Stimulated activated CD4-positive, alpha-beta T cell treated with anti-CD3 and anti-CD28 coated beads, TNF-alpha, amount 100 ng/mL, for 4 hours (primary cell): ENCODE data around the gene SYPL1.

Experiments
- DNase-seq, 3 experiments: peaks; one replicate each; pipeline ENCODE4 v3.0.0-alpha.2; 2020; ENCODE audit warnings: low read depth in 3 of 3

The SYPL1 gene

DNA sequence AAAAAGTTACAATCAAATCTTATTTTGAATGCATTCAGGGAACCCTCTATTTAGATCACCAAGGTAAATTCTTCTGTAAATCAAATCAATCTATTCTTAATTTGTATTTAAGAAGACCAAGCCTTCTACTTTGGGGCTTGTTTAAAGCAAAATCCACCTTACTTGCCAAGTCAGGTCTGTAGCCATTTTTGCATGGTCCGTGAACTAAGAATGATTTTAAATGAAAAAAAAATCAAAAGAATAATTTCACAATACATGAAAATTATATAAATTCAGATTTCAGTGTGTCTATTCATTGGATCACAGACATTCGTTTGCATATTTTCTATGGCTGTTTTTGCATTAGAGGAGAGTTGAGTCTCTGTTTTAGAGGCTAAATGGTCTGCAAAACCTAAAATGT, 59.4 kb downstream of the SYPL1 start:
- DNase-seq = no peak

DNA sequence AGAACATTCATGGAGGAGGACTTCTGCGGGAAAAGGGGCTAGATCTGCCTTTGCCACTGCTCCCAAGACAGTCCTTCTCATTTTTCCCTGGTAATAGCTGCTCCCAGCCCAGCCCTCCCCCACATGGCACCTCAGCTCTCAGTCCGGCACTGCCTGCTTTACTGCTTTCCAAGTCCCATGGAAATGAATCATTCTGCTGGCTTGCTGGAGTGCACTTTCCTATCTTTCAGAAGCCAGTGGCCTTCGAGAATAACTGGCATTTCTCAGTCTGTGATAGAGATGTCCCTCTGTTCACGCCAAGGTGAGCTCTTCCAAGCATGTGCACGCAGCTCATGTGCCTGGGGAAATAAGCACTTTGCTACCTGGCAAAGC, 61.4 kb downstream of the SYPL1 start:
- no peak for DNase-seq

DNA sequence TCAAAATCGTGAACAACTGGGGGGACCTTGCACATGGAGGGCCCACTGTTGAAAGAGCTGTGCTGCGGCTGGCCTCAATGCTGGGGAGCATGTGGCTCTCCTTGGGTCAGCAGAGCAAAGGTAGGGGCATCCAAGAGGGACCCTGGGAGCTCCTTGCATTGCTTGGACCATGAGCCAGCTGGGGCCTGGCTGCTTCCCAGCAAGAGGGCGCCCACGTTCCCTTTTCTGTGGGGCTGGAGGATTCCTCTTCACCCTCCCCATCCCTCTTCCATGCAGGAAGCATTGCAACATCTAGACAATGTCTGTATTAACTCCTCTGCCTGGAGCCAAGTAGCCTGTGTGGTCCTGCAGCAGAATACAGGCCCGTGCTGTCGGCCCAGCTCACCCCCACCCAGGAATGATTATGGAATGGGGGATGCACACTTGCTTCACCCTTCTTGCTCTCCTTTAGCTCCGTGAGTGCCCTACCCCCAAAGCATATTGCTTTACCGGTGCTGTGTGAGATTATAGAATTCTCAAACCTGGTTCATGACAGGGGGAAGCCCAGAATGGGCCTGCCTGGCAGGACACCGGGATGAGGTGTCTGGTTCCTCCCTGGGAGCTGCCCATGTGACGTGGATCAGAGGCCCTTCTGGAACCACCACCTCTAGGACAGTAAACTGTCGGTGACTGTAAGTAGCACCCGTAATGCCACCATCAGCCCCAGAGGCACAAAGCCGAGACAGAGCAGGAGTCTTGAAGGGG, 61.9 kb downstream of the SYPL1 start:
- DNase-seq = no peak

DNA sequence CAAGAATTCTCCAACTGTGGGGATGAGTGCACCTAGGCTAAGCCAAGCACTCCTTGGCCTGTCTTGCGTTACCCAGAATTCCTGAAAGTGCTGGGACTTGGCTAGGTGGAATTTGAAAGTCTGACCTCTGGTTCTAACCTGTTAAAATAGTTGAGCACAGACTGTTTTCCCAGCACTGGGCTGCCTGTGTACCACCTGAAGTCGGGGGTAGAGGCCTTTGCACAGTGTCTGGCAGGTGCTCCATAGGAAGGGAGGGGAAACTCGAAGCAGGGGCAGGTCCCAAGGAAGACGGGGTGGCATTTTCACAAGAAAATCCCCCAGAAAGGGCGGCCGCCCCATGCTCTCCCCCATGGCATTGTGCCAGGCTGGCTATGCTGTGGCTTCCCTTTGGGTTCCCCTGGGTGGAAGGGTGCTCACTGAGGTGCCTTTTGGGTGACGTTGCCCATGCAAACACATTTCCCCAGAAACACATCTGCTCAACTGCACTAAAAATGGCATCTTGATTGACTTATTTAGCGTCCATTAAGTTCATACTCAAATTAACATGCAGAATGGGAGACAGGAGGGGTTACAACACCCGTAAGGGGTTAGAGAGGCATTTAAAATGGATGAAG, 62.9 kb downstream of the SYPL1 start:
- no peak for DNase-seq

DNA sequence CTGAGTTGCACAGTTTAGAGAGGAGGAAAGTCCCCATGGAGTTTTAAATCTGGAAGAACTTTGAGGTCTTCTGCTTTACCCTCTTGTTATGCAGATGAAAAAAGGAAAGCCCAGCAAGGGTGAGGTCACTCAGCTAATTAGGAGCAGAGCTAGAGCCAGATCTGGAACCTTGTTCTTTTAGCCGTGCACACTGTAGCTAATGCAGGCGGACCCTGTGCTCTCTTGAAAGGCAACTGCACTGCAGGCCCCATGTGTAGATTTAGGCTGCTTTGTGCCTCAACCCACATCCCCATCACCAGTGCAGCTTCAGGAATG, 63.4 kb downstream of the SYPL1 start:
- DNase-seq = no peak

DNA sequence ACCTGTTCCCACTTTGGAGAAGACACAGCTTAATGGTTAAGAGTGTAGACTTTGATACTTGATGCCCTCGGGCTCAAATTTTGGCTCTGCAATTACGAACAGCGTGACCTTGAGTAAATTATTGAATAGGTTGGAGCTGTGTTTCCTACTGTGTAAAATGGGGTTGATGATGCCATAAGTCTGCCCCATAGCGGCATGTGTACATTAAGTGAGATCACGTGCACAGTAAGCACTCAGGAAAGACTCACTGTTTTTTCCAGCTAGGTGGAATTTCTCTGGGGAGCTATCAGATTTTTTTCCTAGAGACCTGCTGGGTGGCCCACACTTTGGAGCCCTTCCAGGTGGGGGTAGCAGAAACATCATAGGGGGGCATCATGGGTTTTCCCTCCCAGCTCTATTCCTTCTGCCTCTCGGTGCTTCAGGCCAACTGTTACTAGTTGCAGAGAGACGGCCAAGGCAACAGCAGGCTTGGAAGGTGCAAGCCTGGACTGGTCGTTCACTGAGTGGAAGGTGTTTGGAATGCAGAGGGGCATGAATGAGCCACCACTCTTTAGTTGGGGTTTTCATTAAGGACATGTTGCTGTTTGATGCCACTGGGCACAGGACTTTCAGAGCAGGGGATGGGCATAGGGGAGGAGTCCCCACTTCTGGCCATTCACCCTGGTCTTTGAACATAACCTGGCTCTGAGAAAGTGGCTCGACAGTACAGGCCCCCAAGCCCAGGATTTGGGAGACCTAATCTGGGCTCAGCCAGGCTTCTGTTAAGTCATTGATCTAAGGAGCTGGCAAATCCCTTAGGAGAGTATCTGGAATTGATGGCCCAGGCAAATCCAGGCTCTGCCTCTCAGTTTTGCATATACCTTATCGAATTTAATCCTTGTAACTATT, 64.0 kb downstream of the SYPL1 start:
- no peak for DNase-seq

DNA sequence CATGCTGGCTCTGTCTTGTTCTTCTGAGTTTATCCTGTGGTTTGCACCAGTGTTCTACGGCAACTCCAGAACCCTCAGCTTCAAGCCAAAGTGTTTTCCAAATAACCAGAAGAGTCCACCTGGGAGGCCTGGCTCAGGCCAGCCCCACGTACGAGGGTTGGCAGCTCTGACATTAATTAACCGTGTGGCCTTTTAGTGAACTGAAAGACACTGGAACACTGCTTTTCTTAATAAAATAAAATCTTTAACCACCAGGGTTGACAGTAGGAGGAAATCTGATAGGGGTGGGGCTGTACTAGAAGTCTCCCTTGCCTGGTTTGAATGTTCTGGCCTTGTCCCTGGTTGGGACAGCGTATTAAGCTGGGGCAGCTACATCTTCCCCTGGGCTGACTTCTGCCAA, 64.9 kb downstream of the SYPL1 start:
- DNase-seq = no peak

DNA sequence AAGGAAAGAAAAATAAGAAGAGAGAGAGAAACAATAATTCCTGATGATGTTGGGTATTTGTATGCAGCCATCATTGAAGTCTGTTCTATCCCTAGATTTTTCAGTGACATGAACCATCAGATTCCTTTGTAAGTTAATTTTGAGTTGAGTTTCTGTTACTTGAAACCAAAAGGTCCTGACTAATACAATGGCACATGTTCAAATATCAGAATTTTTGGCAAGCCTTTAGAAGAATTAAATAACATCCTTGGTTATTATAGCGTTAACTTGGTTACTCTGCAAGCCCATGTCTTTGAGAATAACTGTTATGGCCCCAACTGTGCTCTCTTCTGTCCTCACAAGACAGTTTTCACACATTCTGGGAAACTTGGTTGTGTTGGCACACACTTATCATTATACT, 66.5 kb downstream of the SYPL1 start:
- DNase-seq = no peak

DNA sequence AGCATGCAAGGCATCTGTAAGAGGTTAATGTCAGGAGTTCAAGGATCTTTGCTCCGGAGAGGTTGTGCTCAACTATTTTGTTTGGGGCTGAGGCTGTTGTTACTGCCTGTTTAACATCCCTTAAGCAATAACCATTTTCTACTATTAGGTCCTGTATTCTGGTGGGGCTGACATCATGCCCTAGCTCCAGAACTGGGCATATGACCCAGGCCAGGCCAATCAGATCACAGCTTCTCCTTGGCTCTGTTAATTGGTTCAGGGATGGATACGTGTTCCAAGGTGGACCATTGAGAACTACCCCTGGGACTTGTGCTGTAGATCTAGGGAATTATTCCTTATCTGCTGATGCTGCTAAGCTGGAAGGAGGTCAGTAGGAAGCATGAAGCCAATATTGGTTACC, 67.0 kb downstream of the SYPL1 start:
- DNase-seq = no peak

DNA sequence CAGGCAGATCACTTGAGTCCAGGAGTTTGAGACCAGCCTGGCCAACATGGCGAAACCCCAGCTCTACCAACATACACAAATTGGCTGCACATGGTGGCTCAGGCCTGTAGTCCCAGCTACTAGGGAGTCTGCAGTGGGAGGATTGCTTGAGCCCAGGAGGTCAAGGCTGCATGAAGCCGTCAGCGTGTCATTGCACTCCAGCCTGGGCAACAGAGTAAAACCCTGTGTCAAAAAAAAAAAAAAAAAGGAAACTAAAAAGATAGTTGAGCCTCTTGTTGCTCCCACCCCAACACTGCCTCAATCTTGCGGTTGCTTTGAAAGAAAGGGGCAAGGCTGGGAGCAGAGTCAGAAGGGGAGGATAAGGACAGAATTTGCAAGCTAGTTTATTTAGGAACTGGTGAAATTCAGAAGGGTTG, 69.9 kb downstream of the SYPL1 start:
- no peak for DNase-seq

DNA sequence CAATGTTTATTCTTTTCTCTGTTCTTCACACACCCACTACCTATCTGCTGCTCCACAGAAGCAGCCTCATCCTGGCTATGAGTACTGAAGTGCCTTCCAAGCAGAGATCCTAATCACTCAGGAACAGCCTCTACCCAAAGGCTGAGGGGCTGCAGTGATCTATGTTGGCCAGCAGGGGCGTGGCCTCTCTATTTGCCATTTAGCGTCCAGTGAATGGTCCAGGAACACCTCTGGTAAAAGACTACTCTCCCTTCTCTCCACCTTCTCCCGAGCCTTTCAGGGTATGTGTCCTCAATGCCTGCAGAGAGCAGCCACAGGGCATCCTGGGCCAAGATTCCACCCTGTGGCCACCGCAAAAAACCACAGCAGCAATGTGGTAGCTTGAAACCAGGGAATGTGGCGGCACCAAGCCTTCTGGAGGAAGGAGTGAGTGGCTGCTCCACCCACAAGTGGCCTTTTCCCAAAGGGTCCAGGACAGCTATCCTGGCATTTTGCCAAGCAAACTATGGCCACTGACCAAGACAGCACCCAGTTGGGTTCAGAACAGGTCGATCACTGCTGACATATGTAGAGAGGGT, 70.9 kb downstream of the SYPL1 start:
- DNase-seq = no peak
